H1 (cell line): ENCODE results near the gene IRF5. TPM values are rescaled to one million over a fixed set of nuclear protein-coding genes. Genes with fewer than 3 reads are reported as not detected.

ENCODE experiments used
- CTCF ChIA-PET: fragments of 300-600 bp; sonication (Branson Sonifier 250); formaldehyde crosslinking; loops from one replicate; lab custom pipeline; 2021; ENCODE audit not compliant: partially characterized antibody; lab: Charles Lee
- POLR2A ChIA-PET: fragments of 300-600 bp; sonication (Branson Sonifier 250); formaldehyde crosslinking; loops from one replicate; lab custom pipeline; 2021; ENCODE audit warnings: inconsistent platforms; ENCODE audit not compliant: partially characterized antibody; lab: Charles Lee
- DNase-seq, 2 experiments: peaks; one replicate each; pipeline versions ENCODE4 v3.0.0 to v3.0.0-alpha.2; 2010 to 2022; ENCODE audit warnings: low spot score in 2 of 2, low read depth in 1 of 2, mixed read lengths in 1 of 2
- FAIRE-seq: peaks from 2 replicates; lab custom pipeline; 2011; peaks lifted over from hg19 to GRCh38; lab: Jason Lieb, UNC
- H2AFZ ChIP-seq: 2 replicates; pipeline ENCODE4 v1.8.1; 2012; ENCODE audit warnings: low read length, inconsistent platforms
- H2AK5ac ChIP-seq: 2 replicates; pipeline ENCODE4 v1.6.1; 2013; ENCODE audit warnings: low read depth, low read length
- H2BK120ac ChIP-seq: replicated peaks from 2 replicates; pipeline ENCODE3; 2013; ENCODE audit warnings: low read depth, low read length, inconsistent platforms
- H2BK12ac ChIP-seq: 2 replicates; pipeline ENCODE4 v1.6.1; 2013; ENCODE audit warnings: low read depth, low read length
- H2BK15ac ChIP-seq: 2 replicates; pipeline ENCODE4 v1.6.1; 2013; ENCODE audit warnings: low read length
- H2BK20ac ChIP-seq: 2 replicates; pipeline ENCODE4 v1.6.1; 2013; ENCODE audit warnings: low read length
- H2BK5ac ChIP-seq: 2 replicates; pipeline ENCODE4 v1.6.1; 2013; ENCODE audit warnings: low read depth, low read length
- H3K14ac ChIP-seq: 2 replicates; pipeline ENCODE4 v1.6.1; 2013; ENCODE audit warnings: inconsistent platforms; ENCODE audit not compliant: insufficient read length
- H3K18ac ChIP-seq: 2 replicates; pipeline ENCODE4 v1.6.1; 2013; ENCODE audit warnings: low read length; ENCODE audit errors: extremely low read depth
- H3K23ac ChIP-seq: 2 replicates; pipeline ENCODE4 v1.6.1; 2013; ENCODE audit warnings: inconsistent platforms; ENCODE audit not compliant: insufficient read length
- H3K23me2 ChIP-seq: 2 replicates; pipeline ENCODE4 v1.6.1; 2013; ENCODE audit warnings: low read depth, low read length
- H3K27ac ChIP-seq: 2 replicates; pipeline ENCODE4 v1.6.1; 2011; ENCODE audit warnings: low read depth, low read length, inconsistent platforms
- H3K27me3 ChIP-seq, 4 experiments: replicated peaks in 1 of 4; 1 replicate in 1 of 4; 2 replicates in 3 of 4; pipeline versions ENCODE4 v1.6.1 to v1.8.1; 2011 to 2013; ENCODE audit warnings: low read length in 3 of 4, mild to moderate bottlenecking in 3 of 4, inconsistent platforms in 2 of 4, mixed read lengths in 2 of 4, moderate library complexity in 1 of 4; ENCODE audit not compliant: control insufficient read depth in 3 of 4, insufficient read depth in 3 of 4; ENCODE audit errors: extremely low read depth in 1 of 4
- H3K36me3 ChIP-seq, 4 experiments: 2 replicates each; pipeline versions ENCODE4 v1.6.1 to v1.8.1; 2011 to 2013; ENCODE audit warnings: mild to moderate bottlenecking in 4 of 4, low read length in 3 of 4, moderate library complexity in 2 of 4, control low read depth in 1 of 4, inconsistent platforms in 1 of 4; ENCODE audit not compliant: insufficient read depth in 4 of 4, control insufficient read depth in 2 of 4
- H3K4ac ChIP-seq: replicated peaks from 2 replicates; pipeline ENCODE3; 2013; ENCODE audit warnings: low read length, low read depth, mixed read lengths, inconsistent platforms; ENCODE audit not compliant: insufficient read length
- H3K4me1 ChIP-seq, 4 experiments: replicated peaks in 1 of 4; 1 replicate in 1 of 4; 2 replicates in 3 of 4; pipeline versions ENCODE4 v1.6.1 to v1.8.1; 2011 to 2013; ENCODE audit warnings: low read length in 3 of 4, inconsistent platforms in 2 of 4, mixed read lengths in 1 of 4; ENCODE audit not compliant: insufficient read depth in 4 of 4, control insufficient read depth in 3 of 4
- H3K4me2 ChIP-seq, 2 experiments: 2 replicates each; pipeline versions ENCODE4 v1.6.1 to v1.8.1; 2011 to 2013; ENCODE audit warnings: low read depth in 2 of 2, low read length in 2 of 2, control low read depth in 1 of 2, inconsistent platforms in 1 of 2, mild to moderate bottlenecking in 1 of 2; ENCODE audit not compliant: insufficient read depth in 1 of 2
- H3K4me3 ChIP-seq, 4 experiments: fragments of 200-600, 300-600 bp in 1 of 4; sonication (generic), shearing (Covaris generic), sonication (Bioruptor Twin) in 1 of 4; 2 replicates each; pipeline versions ENCODE4 v1.5.1 to v1.8.1; 2011 to 2016; ENCODE audit warnings: low read length in 4 of 4, low read depth in 3 of 4, control low read depth in 2 of 4, inconsistent platforms in 2 of 4, mild to moderate bottlenecking in 2 of 4, mixed read lengths in 1 of 4, moderate library complexity in 1 of 4; ENCODE audit not compliant: insufficient read depth in 2 of 4; ENCODE audit errors: extremely low read depth in 1 of 4
- H3K56ac ChIP-seq: replicated peaks from 2 replicates; pipeline ENCODE3; 2013; ENCODE audit warnings: low read depth, mild to moderate bottlenecking, mixed read lengths, low read length, inconsistent platforms; ENCODE audit not compliant: insufficient read length
- H3K79me1 ChIP-seq: 2 replicates; pipeline ENCODE4 v1.6.1; 2013; ENCODE audit warnings: low read depth, low read length, control low read depth
- H3K79me2 ChIP-seq, 2 experiments: 2 replicates each; pipeline versions ENCODE4 v1.6.1 to v1.8.1; 2012 to 2013; ENCODE audit warnings: low read length in 2 of 2, mild to moderate bottlenecking in 2 of 2, inconsistent platforms in 1 of 2; ENCODE audit not compliant: insufficient read depth in 2 of 2, control insufficient read depth in 1 of 2
- H3K9ac ChIP-seq, 4 experiments: replicated peaks in 1 of 4; 1 replicate in 1 of 4; 2 replicates in 3 of 4; pipeline versions ENCODE4 v1.6.1 to v1.8.1; 2011 to 2013; ENCODE audit warnings: low read depth in 3 of 4, low read length in 3 of 4, control low read depth in 2 of 4, mild to moderate bottlenecking in 2 of 4, moderate library complexity in 2 of 4, inconsistent platforms in 1 of 4; ENCODE audit errors: extremely low read depth in 1 of 4
- H3K9me3 ChIP-seq, 2 experiments: 2 replicates each; pipeline versions ENCODE4 v1.6.1 to v1.8.1; 2012 to 2013; ENCODE audit warnings: mild to moderate bottlenecking in 2 of 2, moderate library complexity in 2 of 2, control low read depth in 1 of 2, inconsistent platforms in 1 of 2, low read depth in 1 of 2, low read length in 1 of 2, mixed read lengths in 1 of 2; ENCODE audit not compliant: insufficient read depth in 2 of 2
- H4K20me1 ChIP-seq, 2 experiments: replicated peaks in 1 of 2; 2 replicates each; pipeline versions ENCODE3 to v1.8.1; 2011 to 2013; ENCODE audit warnings: inconsistent platforms in 2 of 2, low read length in 2 of 2, mild to moderate bottlenecking in 1 of 2; ENCODE audit not compliant: insufficient read depth in 2 of 2, control insufficient read depth in 1 of 2
- H4K5ac ChIP-seq: 2 replicates; pipeline ENCODE4 v1.6.1; 2013; ENCODE audit warnings: low read length, low read depth, mixed read lengths, inconsistent platforms; ENCODE audit not compliant: insufficient read length
- H4K8ac ChIP-seq: 2 replicates; pipeline ENCODE4 v1.8.0; 2013; ENCODE audit warnings: mild to moderate bottlenecking, moderate library complexity, low read length, inconsistent platforms; ENCODE audit not compliant: insufficient read depth; ENCODE audit errors: extremely low read depth
- H4K91ac ChIP-seq: replicated peaks from 2 replicates; pipeline ENCODE3; 2013; ENCODE audit warnings: low read length, mixed read lengths, inconsistent platforms; ENCODE audit not compliant: insufficient read length
- BRCA1 ChIP-seq: IDR thresholded peaks from 2 replicates; pipeline ENCODE4 v1.6.1; 2012; ENCODE audit warnings: low read depth, low read length, improper control_type of control experiment
- CBX8 ChIP-seq: fragments of 300-800, 300-1000 bp; sonication (generic); IDR thresholded peaks from 2 replicates; pipeline ENCODE4 v1.7.1; 2016; ENCODE audit warnings: low read depth, low read length, borderline replicate concordance
- CREB1 ChIP-seq: IDR thresholded peaks from 2 replicates; pipeline ENCODE4 v1.6.1; 2012; ENCODE audit warnings: inconsistent platforms
- HDAC2 ChIP-seq, 2 experiments: fragments of 300-600 bp in 1 of 2; sonication (generic) in 1 of 2; IDR thresholded peaks; 2 replicates each; pipeline ENCODE4 v1.6.1; 2011 to 2012; ENCODE audit warnings: low read depth in 2 of 2, low read length in 2 of 2, mild to moderate bottlenecking in 2 of 2, moderate library complexity in 2 of 2, borderline replicate concordance in 1 of 2, inconsistent platforms in 1 of 2
- HDAC6 ChIP-seq: IDR thresholded peaks from one replicate; pipeline ENCODE4 v1.7.1; 2012; ENCODE audit warnings: low read depth, mild to moderate bottlenecking, inconsistent platforms, low read length, moderate library complexity
- JUND ChIP-seq: IDR thresholded peaks from 2 replicates; pipeline ENCODE4 v1.6.1; 2011; ENCODE audit warnings: mild to moderate bottlenecking, improper control_type of control experiment, low read length
- KDM4A ChIP-seq: IDR thresholded peaks from one replicate; pipeline ENCODE4 v1.7.1; 2012; ENCODE audit warnings: low read depth, mild to moderate bottlenecking, moderate library complexity, low read length, inconsistent platforms; ENCODE audit not compliant: severe bottlenecking
- MAFK ChIP-seq: IDR thresholded peaks from 2 replicates; pipeline ENCODE4 v1.6.1; 2012; ENCODE audit warnings: low read depth, mild to moderate bottlenecking, improper control_type of control experiment, low read length
- SRF ChIP-seq: IDR thresholded peaks from 2 replicates; pipeline ENCODE4 v1.6.1; 2011; ENCODE audit warnings: mild to moderate bottlenecking, low read depth, low read length, moderate library complexity
- SUZ12 ChIP-seq: fragments of 200-600 bp; sonication (generic); IDR thresholded peaks from 2 replicates; pipeline ENCODE4 v1.6.1; 2012; ENCODE audit warnings: mild to moderate bottlenecking, inconsistent platforms, low read length, moderate library complexity, mixed read lengths
- whole genome bisulfite sequencing, 2 experiments: shearing (Covaris generic) in 1 of 2; methylation state at CpG; one replicate each; pipeline versions ENCODE4 v1.1.6 to v1.1.7; 2013 to 2015; ENCODE audit warnings: low lambda C conversion rate in 2 of 2, mixed read lengths in 2 of 2, inconsistent platforms in 1 of 2, low coverage in 1 of 2, missing lambda C conversion rate in 1 of 2; ENCODE audit not compliant: insufficient replicate concordance in 2 of 2, insufficient coverage in 1 of 2, insufficient read length in 1 of 2; ENCODE audit errors: extremely low coverage in 1 of 2, missing lambda C conversion rate in 1 of 2; 5-methylcytosine and 5-hydroxymethylcytosine counted together
- polyA plus RNA-seq, 7 experiments: library from polyadenylated mRNA; depleted of rRNA in 3 of 7; stranded (reverse) in 5 of 7; unstranded in 2 of 7; fragments of >200 nt in 5 of 7; fragments of 200-250 nt in 2 of 7; gene quantifications; 1 replicate in 5 of 7; 2 replicates in 1 of 7; 4 replicates in 1 of 7; pipeline versions ENCODE4 v1.2.1 to v1.2.3, GENCODE V29; 2011 to 2013; ENCODE audit warnings: missing spikeins in 2 of 7, mixed read lengths in 2 of 7
- total RNA-seq: library from RNA; stranded (reverse); fragmentation: NEBNext Ultra II Directional; extraction: Animal tissue kit (Norgen Biotek cat#: 25700); gene quantifications from 2 replicates; pipeline ENCODE4 v1.2.1, GENCODE V29; 2021

The IRF5 gene
- total and polyA plus RNA-seq, 2 of the 8 experiments (the other 6 are each of a cell fraction or from before 2014, with no cell fraction given), result 0.28 to 1.1 TPM

- Histone ChIP-seq H3K27me3 (peaks cover 27 to 41% (median 37%) of the 10 kb centered on the region in 4 experiments), H2BK20ac (no peak overlapping the region)
- POLR2A ChIA-PET, result no interaction called here
Measured at GRCh38 chr7:128918016-128918665, 19.6 kb upstream of the IRF5 start.

More at GRCh38 chr7:128918016-128918665, 19.6 kb upstream of the IRF5 start:
- Histone ChIP-seq H3K9me3 (no peaks in the 10 kb centered on the region), H3K79me1 (no peaks in the 10 kb centered on the region), H3K14ac (no peak overlapping the region), H3K36me3 (no peaks in the 10 kb centered on the region), H4K8ac (no peak overlapping the region), H3K4me2 (no peak overlapping the region), H2AFZ (no peak overlapping the region), H3K18ac (no peak overlapping the region), H2BK120ac (no peak overlapping the region), H2AK5ac (no peak overlapping the region), H3K4me1 (peaks cover 2 to 20% (median 4%) of the 10 kb centered on the region in 4 experiments; a peak in 5 of 7 replicates), H3K23me2 (peaks cover 5% of the 10 kb centered on the region; the same call in 1 of the 2 replicates), H3K23ac (no peak overlapping the region), H3K79me2 (no peaks in the 10 kb centered on the region), H2BK5ac (no peak overlapping the region), H2BK15ac (no peak overlapping the region), H4K91ac (no peak overlapping the region), H4K5ac (no peak overlapping the region), H3K56ac (no peak overlapping the region), H3K4me3 (no peak overlapping the region), H3K9ac (no peak overlapping the region), H4K20me1 (peaks cover 0 to 1% of the 10 kb centered on the region in 2 experiments), H2BK12ac (no peak overlapping the region), H3K27ac (no peak overlapping the region), H3K4ac (no peak overlapping the region)
- FAIRE-seq (no peak), DNase-seq (peak in 1 of 2 experiments; percentile 32)
- WGBS, 2 experiments, result 93% methylated on average over 8 of the region's 8 CpGs; no CpG with 5 or more reads in 1 of the 2 experiments
- CTCF ChIA-PET, result interaction anchor here (0.8 to 2.7 kb wide), 7 partner anchors 10 to 174 kb away, joined by 3 to 10 read pairs (median 5); no protein-coding TSS in a partner anchor
- no peak for TF ChIP-seq MAFK
- no peak for TF ChIP-seq KDM4A
- TF ChIP-seq HDAC2 (IDR thresholded peaks at IDR 0.05; ENCODE audit: borderline replicate concordance in 1 of 2, low read depth in 2 of 2, low read length in 2 of 2), result no peak
- no peak for TF ChIP-seq JUND
- TF ChIP-seq SUZ12, result no peak
- no peak for TF ChIP-seq SRF
- TF ChIP-seq HDAC6, result no peak
- no peak for TF ChIP-seq BRCA1
- no peak for TF ChIP-seq CREB1
- no peak for TF ChIP-seq CBX8
